ENCODE data around the gene CROCC2. TPM values are rescaled to one million over a fixed set of nuclear protein-coding genes. Genes with fewer than 3 reads are reported as not detected.
A peak's percentile ranks its signal among the peaks of the same experiment; 100 is the strongest.

The CROCC2 gene
- total and polyA plus RNA-seq, 2 of the 13 experiments (the other 11 are each of a cell fraction or from before 2014, with no cell fraction given), result not detected

DNA sequence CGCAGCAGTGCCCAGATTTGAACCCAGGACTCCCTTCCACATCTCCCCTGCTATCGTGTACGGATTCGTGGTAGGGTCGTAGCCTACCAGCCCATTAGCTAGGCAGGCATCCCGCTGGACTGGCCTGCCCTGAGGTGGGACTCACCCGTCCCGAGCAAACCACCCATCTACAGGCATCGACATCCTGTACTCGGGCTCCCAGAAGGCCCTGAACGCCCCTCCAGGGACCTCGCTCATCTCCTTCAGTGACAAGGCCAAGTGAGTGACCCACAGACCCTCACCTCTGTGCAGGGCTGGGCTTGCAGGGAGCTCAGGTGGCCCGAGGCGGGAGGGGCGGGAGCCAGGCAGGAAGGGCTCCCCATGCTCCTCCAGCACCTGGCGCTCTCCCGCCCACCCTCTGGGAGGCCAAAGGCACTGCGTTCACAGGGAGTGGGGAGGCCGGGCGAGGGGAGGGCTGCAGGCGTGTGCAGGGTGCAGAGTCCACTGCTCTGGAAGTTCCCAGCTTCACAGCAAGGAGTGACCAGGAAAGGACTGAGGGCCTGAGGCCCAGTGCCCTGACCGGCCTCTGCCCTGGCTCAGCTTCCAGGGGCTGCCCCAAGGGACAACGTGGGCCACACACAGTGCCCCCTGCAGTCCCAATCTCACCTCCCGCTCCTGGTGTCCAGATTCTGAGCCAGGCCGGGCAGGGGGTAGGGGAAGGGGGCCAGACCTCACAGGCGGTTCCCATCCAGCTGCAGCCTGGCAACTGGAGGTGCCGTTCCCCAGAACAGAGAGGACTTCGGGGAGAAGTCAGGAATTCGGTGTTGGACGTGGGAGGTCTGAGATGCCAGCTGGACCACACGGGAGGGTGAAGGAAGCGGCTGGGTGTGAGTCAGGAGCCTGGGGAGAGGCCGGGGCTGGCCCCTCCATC lies 32.1 kb upstream of the CROCC2 start (continued):
- TF ChIP-seq AHR (CRISPR knock-in tag; IDR thresholded peaks at IDR 0.05) (peak; percentile 23; the same call in 1 of the 2 replicates), ZNF775 (CRISPR knock-in tag; IDR thresholded peaks at IDR 0.05; ENCODE audit: borderline replicate concordance) (no peak), ZNF264 (CRISPR knock-in tag; IDR thresholded peaks at IDR 0.05) (peak; percentile 88; the same call in 1 of the 2 replicates), PHF8 (CRISPR knock-in tag; IDR thresholded peaks at IDR 0.05) (peak; percentile 69), ZNF710 (CRISPR knock-in tag; IDR thresholded peaks at IDR 0.05; ENCODE audit: borderline replicate concordance) (peak; percentile 89; the same call in 1 of the 2 replicates), ZNF552 (CRISPR knock-in tag; IDR thresholded peaks at IDR 0.05; ENCODE audit: borderline replicate concordance) (peak; percentile 88; the same call in 1 of the 2 replicates), KLF15 (CRISPR knock-in tag; IDR thresholded peaks at IDR 0.05; ENCODE audit: borderline replicate concordance) (no peak), NFE2L1 (CRISPR knock-in tag; IDR thresholded peaks at IDR 0.05; ENCODE audit: borderline replicate concordance) (peak; percentile 20; the same call in 1 of the 2 replicates), PRDM10 (CRISPR knock-in tag; IDR thresholded peaks at IDR 0.05; ENCODE audit: low read depth) (0 out of 2 replicates have a peak, but pooled peaks have one; percentile 38), ELF1 (CRISPR knock-in tag; IDR thresholded peaks at IDR 0.05) (peak; percentile 72), KMT2A (CRISPR knock-in tag; IDR thresholded peaks at IDR 0.05) (peak; percentile 37; the same call in 1 of the 2 replicates), ZNF713 (CRISPR knock-in tag; IDR thresholded peaks at IDR 0.05) (peak; percentile 89; the same call in 1 of the 2 replicates), ZBTB21 (CRISPR knock-in tag; IDR thresholded peaks at IDR 0.05) (no peak), ZFP36L2 (CRISPR knock-in tag; IDR thresholded peaks at IDR 0.05) (no peak; the same call in 1 of the 2 replicates), ZBTB7B (CRISPR knock-in tag; IDR thresholded peaks at IDR 0.05) (peak; percentile 97), ZFAT (CRISPR knock-in tag; conservative IDR thresholded peaks at IDR 0.05) (no peak), PITX1 (CRISPR knock-in tag; IDR thresholded peaks at IDR 0.05) (peak; percentile 91), TRIM24 (CRISPR knock-in tag; IDR thresholded peaks at IDR 0.05) (peak; percentile 51; the same call in 1 of the 2 replicates), ZNF282 (IDR thresholded peaks at IDR 0.05; ENCODE audit: partially characterized antibody) (no peak)
- TF ChIP-seq, protein P1, sequence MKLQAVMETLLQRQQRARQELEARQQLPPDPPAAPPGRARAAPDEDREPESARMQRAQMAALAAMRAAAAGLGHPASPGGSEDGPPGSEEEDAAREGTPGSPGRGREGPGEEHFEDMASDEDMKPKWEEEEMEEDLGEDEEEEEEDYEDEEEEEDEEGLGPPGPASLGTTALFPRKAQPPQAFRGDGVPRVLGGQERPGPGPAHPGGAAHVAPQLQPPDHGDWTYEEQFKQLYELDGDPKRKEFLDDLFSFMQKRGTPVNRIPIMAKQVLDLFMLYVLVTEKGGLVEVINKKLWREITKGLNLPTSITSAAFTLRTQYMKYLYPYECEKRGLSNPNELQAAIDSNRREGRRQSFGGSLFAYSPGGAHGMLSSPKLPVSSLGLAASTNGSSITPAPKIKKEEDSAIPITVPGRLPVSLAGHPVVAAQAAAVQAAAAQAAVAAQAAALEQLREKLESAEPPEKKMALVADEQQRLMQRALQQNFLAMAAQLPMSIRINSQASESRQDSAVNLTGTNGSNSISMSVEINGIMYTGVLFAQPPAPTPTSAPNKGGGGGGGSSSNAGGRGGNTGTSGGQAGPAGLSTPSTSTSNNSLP (IDR thresholded peaks at IDR 0.05; ENCODE audit: low read depth, low read length), result no peak; the same call in 1 of the 2 replicates
- TF ChIP-seq, protein P2, sequence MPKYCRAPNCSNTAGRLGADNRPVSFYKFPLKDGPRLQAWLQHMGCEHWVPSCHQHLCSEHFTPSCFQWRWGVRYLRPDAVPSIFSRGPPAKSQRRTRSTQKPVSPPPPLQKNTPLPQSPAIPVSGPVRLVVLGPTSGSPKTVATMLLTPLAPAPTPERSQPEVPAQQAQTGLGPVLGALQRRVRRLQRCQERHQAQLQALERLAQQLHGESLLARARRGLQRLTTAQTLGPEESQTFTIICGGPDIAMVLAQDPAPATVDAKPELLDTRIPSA (CRISPR knock-in tag; IDR thresholded peaks at IDR 0.05; ENCODE audit: borderline replicate concordance), result no peak

Data from HepG2 (cell line).